ENCODE measurements around the gene SCYL3. TPM values are rescaled to one million over a fixed set of nuclear protein-coding genes. Genes with fewer than 3 reads are reported as not detected.

SCYL3 gene
- polyA plus RNA-seq, 3 donors, result 2.3 to 4.9 (median 3.6) TPM

DNA sequence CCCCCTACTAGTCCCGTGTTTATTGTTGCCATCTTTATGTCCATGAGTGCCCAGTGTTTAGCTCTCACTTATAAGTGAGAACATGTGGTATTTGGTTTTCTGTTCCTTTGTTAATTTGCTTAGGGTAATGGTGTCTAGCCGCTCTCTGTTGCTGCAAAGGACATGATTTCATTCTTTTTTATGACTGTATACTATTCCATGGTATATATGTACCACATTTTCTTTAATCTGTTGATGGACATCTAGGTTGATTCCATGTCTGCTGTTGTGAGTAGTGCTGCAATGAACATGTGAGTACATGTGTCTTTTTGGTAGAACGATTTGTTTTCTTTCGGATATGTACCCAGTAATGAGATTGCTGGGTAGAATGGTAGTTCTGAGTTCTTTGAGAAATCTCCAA, 54.8 kb downstream of the SCYL3 start:
- Mint-ChIP-seq H3K4me3 (no peak overlapping the region), H3K27me3 (ENCODE audit: low read depth in 3 of 3) (no peaks in the 10 kb centered on the region), H3K27ac (no peak overlapping the region), H3K4me1 (no peaks in the 10 kb centered on the region), H3K36me3 (peaks cover 50 to 72% of the 10 kb centered on the region in 2 donors), H3K9me3 (peaks cover 0 to 10% (median 3%) of the 10 kb centered on the region in 7 donors)
- H3K27ac ChIP-seq (ENCODE audit: low read depth in 1 of 2, low read length in 2 of 2), result no peak overlapping the region
- no peaks in the 10 kb centered on the region for H3K9me3 ChIP-seq (replicated peaks in 1 of 2; ENCODE audit: control insufficient read depth in 1 of 2, insufficient read depth in 1 of 2, low read length in 2 of 2)
- no peak overlapping the region for H3K4me3 ChIP-seq (replicated peaks in 1 of 3; ENCODE audit: low read depth in 2 of 3, low read length in 3 of 3)
- peaks cover 27 to 86% of the 10 kb centered on the region in 2 donors for H3K36me3 ChIP-seq (replicated peaks in 1 of 2; ENCODE audit: control insufficient read depth in 1 of 2, insufficient read depth in 2 of 2, low read length in 2 of 2)
- no peak overlapping the region for H3K4me2 ChIP-seq (replicated peaks; ENCODE audit: extremely low read depth, low read length, poor library complexity, severe bottlenecking)
- no peak overlapping the region for H3K9ac ChIP-seq (ENCODE audit: insufficient read depth, low read length, poor library complexity, severe bottlenecking)
- intact Hi-C loops (cut with micrococcal nuclease), result no loop called here
- WGBS (ENCODE audit: insufficient coverage), result no CpG with 5 or more reads among the region's 4 CpGs
- H4K20me1 ChIP-seq (ENCODE audit: insufficient read depth, low read length), result no peaks in the 10 kb centered on the region
- peaks cover 4% of the 10 kb centered on the region for H3K79me2 ChIP-seq (ENCODE audit: insufficient read depth, low read length)
- H3K27me3 ChIP-seq (ENCODE audit: control insufficient read depth in 2 of 2, insufficient read depth in 2 of 2, low read length in 2 of 2), result no peaks in the 10 kb centered on the region
- H3K4me1 ChIP-seq (ENCODE audit: control insufficient read depth in 1 of 2, insufficient read depth in 2 of 2, low read length in 2 of 2), result no peaks in the 10 kb centered on the region
- H2AFZ ChIP-seq (ENCODE audit: insufficient read depth, low read depth, low read length, poor library complexity, severe bottlenecking), result no peak overlapping the region
- TF ChIP-seq, protein P1, sequence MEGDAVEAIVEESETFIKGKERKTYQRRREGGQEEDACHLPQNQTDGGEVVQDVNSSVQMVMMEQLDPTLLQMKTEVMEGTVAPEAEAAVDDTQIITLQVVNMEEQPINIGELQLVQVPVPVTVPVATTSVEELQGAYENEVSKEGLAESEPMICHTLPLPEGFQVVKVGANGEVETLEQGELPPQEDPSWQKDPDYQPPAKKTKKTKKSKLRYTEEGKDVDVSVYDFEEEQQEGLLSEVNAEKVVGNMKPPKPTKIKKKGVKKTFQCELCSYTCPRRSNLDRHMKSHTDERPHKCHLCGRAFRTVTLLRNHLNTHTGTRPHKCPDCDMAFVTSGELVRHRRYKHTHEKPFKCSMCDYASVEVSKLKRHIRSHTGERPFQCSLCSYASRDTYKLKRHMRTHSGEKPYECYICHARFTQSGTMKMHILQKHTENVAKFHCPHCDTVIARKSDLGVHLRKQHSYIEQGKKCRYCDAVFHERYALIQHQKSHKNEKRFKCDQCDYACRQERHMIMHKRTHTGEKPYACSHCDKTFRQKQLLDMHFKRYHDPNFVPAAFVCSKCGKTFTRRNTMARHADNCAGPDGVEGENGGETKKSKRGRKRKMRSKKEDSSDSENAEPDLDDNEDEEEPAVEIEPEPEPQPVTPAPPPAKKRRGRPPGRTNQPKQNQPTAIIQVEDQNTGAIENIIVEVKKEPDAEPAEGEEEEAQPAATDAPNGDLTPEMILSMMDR (IDR thresholded peaks at IDR 0.05), result no peak
- no peak for DNase-seq

DNA sequence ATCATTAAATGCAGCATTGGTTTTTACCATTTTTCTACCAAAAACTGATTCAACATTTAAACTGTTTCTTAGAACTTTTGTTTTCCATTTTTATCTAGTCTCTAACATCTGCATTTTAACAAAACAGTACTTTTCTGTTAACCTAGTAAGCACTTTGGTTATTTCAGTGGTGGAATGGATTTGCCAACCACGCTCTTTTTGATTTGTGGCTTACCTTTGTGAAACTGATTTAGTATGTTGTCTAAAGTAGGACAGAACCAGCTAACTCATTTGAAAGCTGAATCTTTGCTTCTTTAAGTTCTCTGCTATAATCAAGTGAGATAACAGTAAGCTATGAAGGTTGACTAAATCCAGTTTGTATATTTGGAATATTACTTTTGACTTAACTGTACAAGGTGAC, 57.5 kb downstream of the SCYL3 start:
- H3K4me3 ChIP-seq (replicated peaks in 1 of 3; ENCODE audit: low read depth in 2 of 3, low read length in 3 of 3), result no peak overlapping the region
- Mint-ChIP-seq H3K4me1 (no peaks in the 10 kb centered on the region), H3K27ac (no peak overlapping the region), H3K4me3 (no peak overlapping the region), H3K27me3 (ENCODE audit: low read depth in 3 of 3) (no peaks in the 10 kb centered on the region), H3K9me3 (peaks cover 0 to 10% (median 3%) of the 10 kb centered on the region in 7 donors), H3K36me3 (peaks cover 51 to 72% of the 10 kb centered on the region in 2 donors)
- peaks cover 36 to 87% of the 10 kb centered on the region in 2 donors for H3K36me3 ChIP-seq (replicated peaks in 1 of 2; ENCODE audit: control insufficient read depth in 1 of 2, insufficient read depth in 2 of 2, low read length in 2 of 2)
- no peaks in the 10 kb centered on the region for H3K9me3 ChIP-seq (replicated peaks in 1 of 2; ENCODE audit: control insufficient read depth in 1 of 2, insufficient read depth in 1 of 2, low read length in 2 of 2)
- no peaks in the 10 kb centered on the region for H3K27me3 ChIP-seq (ENCODE audit: control insufficient read depth in 2 of 2, insufficient read depth in 2 of 2, low read length in 2 of 2)
- no peak for DNase-seq
- no peak overlapping the region for H3K9ac ChIP-seq (ENCODE audit: insufficient read depth, low read length, poor library complexity, severe bottlenecking)
- no peak overlapping the region for H3K4me2 ChIP-seq (replicated peaks; ENCODE audit: extremely low read depth, low read length, poor library complexity, severe bottlenecking)
- WGBS (ENCODE audit: insufficient coverage), result no CpG with 5 or more reads among the region's 1 CpG
- H3K27ac ChIP-seq (ENCODE audit: low read depth in 1 of 2, low read length in 2 of 2), result no peak overlapping the region
- no peaks in the 10 kb centered on the region for H3K4me1 ChIP-seq (ENCODE audit: control insufficient read depth in 1 of 2, insufficient read depth in 2 of 2, low read length in 2 of 2)
- intact Hi-C loops (cut with micrococcal nuclease), result no loop called here
- H3K79me2 ChIP-seq (ENCODE audit: insufficient read depth, low read length), result peaks cover 4% of the 10 kb centered on the region
- no peak overlapping the region for H2AFZ ChIP-seq (ENCODE audit: insufficient read depth, low read depth, low read length, poor library complexity, severe bottlenecking)
- no peaks in the 10 kb centered on the region for H4K20me1 ChIP-seq (ENCODE audit: insufficient read depth, low read length)
- TF ChIP-seq, protein P1 (IDR thresholded peaks at IDR 0.05), result no peak
